ENCODE measurements around the gene SYCP1. TPM values are rescaled to one million over a fixed set of nuclear protein-coding genes. Genes with fewer than 3 reads are reported as not detected.

Gene SYCP1
- total and polyA plus RNA-seq, 2 of the 13 experiments (the other 11 are each of a cell fraction or from before 2014, with no cell fraction given) = not detected

DNA sequence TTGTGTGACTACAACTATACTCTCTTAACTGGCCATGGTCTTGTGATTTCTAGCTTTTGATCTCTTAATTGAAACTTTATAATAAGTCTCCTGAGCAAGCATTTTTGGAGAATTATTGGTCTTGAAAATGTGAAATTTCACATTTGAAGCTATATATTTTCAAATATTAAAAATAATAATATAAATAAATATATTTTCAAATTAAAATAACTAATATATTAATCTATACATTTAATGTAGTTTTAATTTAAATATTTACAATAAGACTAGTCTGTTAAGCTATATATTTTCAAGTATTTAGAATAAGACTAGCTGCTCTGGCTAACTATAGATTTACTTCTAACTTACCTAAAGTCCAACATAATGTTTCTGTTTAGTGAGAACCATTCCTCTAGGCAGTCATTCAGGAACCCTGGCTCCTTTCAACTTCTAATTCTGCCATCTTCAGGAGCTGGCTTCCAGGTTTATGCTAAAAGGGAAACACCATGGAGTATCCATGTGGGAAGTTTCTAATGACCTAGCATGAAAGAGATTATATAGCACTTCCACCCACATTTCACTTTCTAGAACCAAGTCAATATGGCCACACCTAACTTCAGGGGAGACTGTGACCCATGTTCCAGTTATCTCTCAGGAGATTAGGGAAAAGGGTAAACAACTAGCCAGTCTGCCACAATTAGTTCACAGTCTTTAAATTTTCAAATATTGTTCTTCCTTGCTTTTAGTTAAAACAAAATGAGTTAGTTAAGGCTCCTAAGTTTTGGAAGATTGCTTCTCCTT, 143.0 kb downstream of the SYCP1 start:
- Histone ChIP-seq H3K27ac (ENCODE audit: extremely low read length, insufficient read depth, low read length) (no peak overlapping the region), H3K79me2 (ENCODE audit: insufficient read depth, low read length) (no peaks in the 10 kb centered on the region), H2AFZ (ENCODE audit: low read length) (no peak overlapping the region), H3K4me2 (ENCODE audit: low read depth, low read length) (no peak overlapping the region), H3K9ac (ENCODE audit: insufficient read depth, low read depth, low read length) (no peak overlapping the region), H3K9me3 (ENCODE audit: low read length) (no peaks in the 10 kb centered on the region), H3K36me3 (replicated peaks in 1 of 2; ENCODE audit: control insufficient read depth in 1 of 2, insufficient read depth in 2 of 2, low read length in 2 of 2) (no peaks in the 10 kb centered on the region), H3K27me3 (ENCODE audit: control insufficient read depth in 1 of 2, insufficient read depth in 2 of 2, low read length in 2 of 2) (no peaks in the 10 kb centered on the region), H4K20me1 (ENCODE audit: insufficient read depth, low read length) (no peaks in the 10 kb centered on the region), H3K4me1 (ENCODE audit: insufficient read depth, low read length) (no peaks in the 10 kb centered on the region), H3K4me3 (replicated peaks in 1 of 3; ENCODE audit: insufficient read depth in 1 of 3, low read depth in 2 of 3, low read length in 3 of 3) (no peak overlapping the region)
- DNase-seq (ENCODE audit: low spot score) (no peak), FAIRE-seq (no peak), ATAC-seq (no peak)
- intact Hi-C loops (cut with micrococcal nuclease; ENCODE audit: unreplicated experiment) (no loop called here), in situ Hi-C loops (cut with HindIII; ENCODE audit: extremely low pct_ligation_motif_present, low pct_unique_long_range_greater_than_20kb) (no loop called here)
- no TSS peak for BruUV-seq (replicated peaks)
- ChIA-PET CTCF (ENCODE audit: low intra/inter-chr PET ratio, low total read pairs) (no interaction called here), POLR2A (no interaction called here)
- no peak for TF ChIP-seq ZNF263 (CRISPR knock-in tag; IDR thresholded peaks at IDR 0.05)
- no peak for TF ChIP-seq ZMYM4 (CRISPR knock-in tag; IDR thresholded peaks at IDR 0.05)
- no peak for TF ChIP-seq ZNF564 (CRISPR knock-in tag; IDR thresholded peaks at IDR 0.05)
- TF ChIP-seq, protein P1, sequence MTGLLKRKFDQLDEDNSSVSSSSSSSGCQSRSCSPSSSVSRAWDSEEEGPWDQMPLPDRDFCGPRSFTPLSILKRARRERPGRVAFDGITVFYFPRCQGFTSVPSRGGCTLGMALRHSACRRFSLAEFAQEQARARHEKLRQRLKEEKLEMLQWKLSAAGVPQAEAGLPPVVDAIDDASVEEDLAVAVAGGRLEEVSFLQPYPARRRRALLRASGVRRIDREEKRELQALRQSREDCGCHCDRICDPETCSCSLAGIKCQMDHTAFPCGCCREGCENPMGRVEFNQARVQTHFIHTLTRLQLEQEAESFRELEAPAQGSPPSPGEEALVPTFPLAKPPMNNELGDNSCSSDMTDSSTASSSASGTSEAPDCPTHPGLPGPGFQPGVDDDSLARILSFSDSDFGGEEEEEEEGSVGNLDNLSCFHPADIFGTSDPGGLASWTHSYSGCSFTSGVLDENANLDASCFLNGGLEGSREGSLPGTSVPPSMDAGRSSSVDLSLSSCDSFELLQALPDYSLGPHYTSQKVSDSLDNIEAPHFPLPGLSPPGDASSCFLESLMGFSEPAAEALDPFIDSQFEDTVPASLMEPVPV (CRISPR knock-in tag; IDR thresholded peaks at IDR 0.05) = no peak
- no peak for TF ChIP-seq ZNF333 (CRISPR knock-in tag; IDR thresholded peaks at IDR 0.05; ENCODE audit: borderline replicate concordance)

DNA sequence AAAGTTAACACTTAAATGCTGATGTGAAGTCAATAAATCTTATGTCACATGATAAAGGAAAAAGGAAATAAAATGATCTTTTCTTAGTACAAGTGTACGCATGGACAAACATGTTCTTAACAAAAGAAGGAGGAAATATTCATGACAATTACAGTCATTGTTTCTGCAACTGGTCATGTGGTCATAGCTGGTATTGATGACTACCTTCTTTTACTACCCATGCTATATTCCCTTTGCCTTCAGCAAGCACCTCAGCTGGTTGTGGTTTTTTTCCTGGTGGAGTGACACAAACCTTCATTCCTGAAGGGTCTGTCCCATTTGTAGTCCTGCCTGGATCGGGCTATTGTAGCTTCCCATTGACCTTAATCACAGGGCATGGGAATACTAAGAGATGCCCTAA, 151.5 kb downstream of the SYCP1 start:
- in situ Hi-C loops (cut with HindIII; ENCODE audit: extremely low pct_ligation_motif_present, low pct_unique_long_range_greater_than_20kb) (no loop called here), intact Hi-C loops (cut with micrococcal nuclease; ENCODE audit: unreplicated experiment) (no loop called here)
- H3K4me2 ChIP-seq (ENCODE audit: low read depth, low read length) = no peak overlapping the region
- H2AFZ ChIP-seq (ENCODE audit: low read length) = no peak overlapping the region
- H3K4me1 ChIP-seq (ENCODE audit: insufficient read depth, low read length) = no peaks in the 10 kb centered on the region
- POLR2A ChIA-PET = no interaction called here
- no peaks in the 10 kb centered on the region for H3K9me3 ChIP-seq (ENCODE audit: low read length)
- no TSS peak for BruUV-seq (replicated peaks)
- no peak overlapping the region for H3K9ac ChIP-seq (ENCODE audit: insufficient read depth, low read depth, low read length)
- 48% methylated on average over 2 of the region's 2 CpGs for WGBS (ENCODE audit: low lambda C conversion rate)
- H3K27me3 ChIP-seq (ENCODE audit: control insufficient read depth in 1 of 2, insufficient read depth in 2 of 2, low read length in 2 of 2) = no peaks in the 10 kb centered on the region
- no peaks in the 10 kb centered on the region for H4K20me1 ChIP-seq (ENCODE audit: insufficient read depth, low read length)
- H3K36me3 ChIP-seq (replicated peaks in 1 of 2; ENCODE audit: control insufficient read depth in 1 of 2, insufficient read depth in 2 of 2, low read length in 2 of 2) = no peaks in the 10 kb centered on the region
- DNase-seq (ENCODE audit: low spot score) (no peak), ATAC-seq (no peak), FAIRE-seq (no peak)
- CTCF ChIA-PET (ENCODE audit: low intra/inter-chr PET ratio, low total read pairs) = no interaction called here
- H3K27ac ChIP-seq (ENCODE audit: extremely low read length, insufficient read depth, low read length) = no peak overlapping the region
- H3K79me2 ChIP-seq (ENCODE audit: insufficient read depth, low read length) = no peaks in the 10 kb centered on the region
- no peak overlapping the region for H3K4me3 ChIP-seq (replicated peaks in 1 of 3; ENCODE audit: insufficient read depth in 1 of 3, low read depth in 2 of 3, low read length in 3 of 3)
- TF ChIP-seq, protein P2, sequence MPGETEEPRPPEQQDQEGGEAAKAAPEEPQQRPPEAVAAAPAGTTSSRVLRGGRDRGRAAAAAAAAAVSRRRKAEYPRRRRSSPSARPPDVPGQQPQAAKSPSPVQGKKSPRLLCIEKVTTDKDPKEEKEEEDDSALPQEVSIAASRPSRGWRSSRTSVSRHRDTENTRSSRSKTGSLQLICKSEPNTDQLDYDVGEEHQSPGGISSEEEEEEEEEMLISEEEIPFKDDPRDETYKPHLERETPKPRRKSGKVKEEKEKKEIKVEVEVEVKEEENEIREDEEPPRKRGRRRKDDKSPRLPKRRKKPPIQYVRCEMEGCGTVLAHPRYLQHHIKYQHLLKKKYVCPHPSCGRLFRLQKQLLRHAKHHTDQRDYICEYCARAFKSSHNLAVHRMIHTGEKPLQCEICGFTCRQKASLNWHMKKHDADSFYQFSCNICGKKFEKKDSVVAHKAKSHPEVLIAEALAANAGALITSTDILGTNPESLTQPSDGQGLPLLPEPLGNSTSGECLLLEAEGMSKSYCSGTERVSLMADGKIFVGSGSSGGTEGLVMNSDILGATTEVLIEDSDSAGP (CRISPR knock-in tag; IDR thresholded peaks at IDR 0.05; ENCODE audit: borderline replicate concordance) = no peak
- TF ChIP-seq, protein P3, sequence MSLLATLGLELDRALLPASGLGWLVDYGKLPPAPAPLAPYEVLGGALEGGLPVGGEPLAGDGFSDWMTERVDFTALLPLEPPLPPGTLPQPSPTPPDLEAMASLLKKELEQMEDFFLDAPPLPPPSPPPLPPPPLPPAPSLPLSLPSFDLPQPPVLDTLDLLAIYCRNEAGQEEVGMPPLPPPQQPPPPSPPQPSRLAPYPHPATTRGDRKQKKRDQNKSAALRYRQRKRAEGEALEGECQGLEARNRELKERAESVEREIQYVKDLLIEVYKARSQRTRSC (CRISPR knock-in tag; IDR thresholded peaks at IDR 0.05; ENCODE audit: low read depth) = no peak
- TF ChIP-seq ZNF251 (CRISPR knock-in tag; IDR thresholded peaks at IDR 0.05) = no peak
- TF ChIP-seq TCF7 (IDR thresholded peaks at IDR 0.05; ENCODE audit: low read depth) = no peak
- no peak for TF ChIP-seq GATAD1 (CRISPR knock-in tag; IDR thresholded peaks at IDR 0.05)
- TF ChIP-seq HHEX (CRISPR knock-in tag; IDR thresholded peaks at IDR 0.05) = no peak
- no peak for TF ChIP-seq SMAD9 (CRISPR knock-in tag; IDR thresholded peaks at IDR 0.05)
- no peak for TF ChIP-seq HNRNPL (IDR thresholded peaks at IDR 0.05; ENCODE audit: low read depth, low read length)
- no peak for TF ChIP-seq KLF6 (CRISPR knock-in tag; IDR thresholded peaks at IDR 0.05)
- TF ChIP-seq FOXO1 (CRISPR knock-in tag; IDR thresholded peaks at IDR 0.05) = no peak
- TF ChIP-seq SAP130 (CRISPR knock-in tag; IDR thresholded peaks at IDR 0.05; ENCODE audit: low read depth) = no peak
- TF ChIP-seq ZNF24 (IDR thresholded peaks at IDR 0.05) = no peak
- TF ChIP-seq RFX1 (IDR thresholded peaks at IDR 0.05) = no peak
